Lower lobe of right lung (tissue), 2 donors: ENCODE measurements around the gene RIMS4. TPM values are rescaled to one million over a fixed set of nuclear protein-coding genes. Genes with fewer than 3 reads are reported as not detected.

Experiments
- ATAC-seq, 2 donors: fragments of 200-7000 bp; cut with Tn5 transposase; one replicate each; pipeline ENCODE4 v1.9.1; 2020 to 2022; ENCODE audit warnings: mild to moderate bottlenecking in 2 of 2, moderate library complexity in 2 of 2
- DNase-seq: peaks from one replicate; pipeline ENCODE4 v3.0.0-alpha.2; 2020
- H3K27ac ChIP-seq: fragments of 200-600 bp; one replicate; pipeline ENCODE4 v1.8.0; 2022
- H3K27me3 ChIP-seq: fragments of 200-600 bp; one replicate; pipeline ENCODE4 v1.8.0; 2022; ENCODE audit warnings: low read depth
- H3K36me3 ChIP-seq: fragments of 200-600 bp; one replicate; pipeline ENCODE4 v1.8.0; 2022; ENCODE audit warnings: mild to moderate bottlenecking
- H3K4me1 ChIP-seq: fragments of 200-600 bp; one replicate; pipeline ENCODE4 v1.8.0; 2022
- H3K4me3 ChIP-seq: fragments of 200-600 bp; one replicate; pipeline ENCODE4 v1.8.0; 2022; ENCODE audit warnings: mild to moderate bottlenecking
- H3K9me3 ChIP-seq: fragments of 200-600 bp; one replicate; pipeline ENCODE4 v1.8.0; 2022
- CTCF ChIP-seq: fragments of 200-600 bp; IDR thresholded peaks from one replicate; pipeline ENCODE4 v1.8.0; 2022; ENCODE audit warnings: antibody characterized with exemption, mild to moderate bottlenecking
- intact Hi-C: fragments of 100-400 bp; cut with DNase I; formaldehyde crosslinking; loops from one replicate; pipeline ENCODE4 v1.11.0; 2022
- total RNA-seq: library from RNA; stranded (reverse); fragmentation: NEBNext Ultra II Directional; extraction: Animal tissue kit (Norgen Biotek cat#: 25700); gene quantifications from one replicate; pipeline ENCODE4 v1.2.1, GENCODE V29; 2021
- donor health status: DM: no; HTN: yes; CAD: no; lungs with severe emphysema.

RIMS4 gene
- total RNA-seq, 1 donor from 2014 or later, result 3.5 TPM

GRCh38 chr20:44850837-44851236 lies 40.5 kb upstream of the RIMS4 start:
- Histone ChIP-seq H3K9me3 (no peaks in the 10 kb centered on the region), H3K36me3 (no peaks in the 10 kb centered on the region), H3K4me3 (no peak overlapping the region), H3K27me3 (peaks cover 7% of the 10 kb centered on the region), H3K4me1 (no peaks in the 10 kb centered on the region), H3K27ac (no peak overlapping the region)
- TF ChIP-seq CTCF, result no peak
- ATAC-seq, result no peak
- intact Hi-C loops, result no loop called here
- no peak for DNase-seq

- no peak for DNase-seq
- H3K4me1 ChIP-seq, result no peaks in the 10 kb centered on the region
- ATAC-seq, result no peak
- intact Hi-C loops, result no loop called here
- no peak for TF ChIP-seq CTCF
- H3K27ac ChIP-seq, result no peak overlapping the region
- H3K36me3 ChIP-seq, result no peaks in the 10 kb centered on the region
- no peaks in the 10 kb centered on the region for H3K9me3 ChIP-seq
- H3K4me3 ChIP-seq, result no peak overlapping the region
- peaks cover 7% of the 10 kb centered on the region for H3K27me3 ChIP-seq
Observed at GRCh38 chr20:44850272-44850671, 39.9 kb upstream of the RIMS4 start.

GRCh38 chr20:44849703-44850102 lies 39.4 kb upstream of the RIMS4 start:
- Histone ChIP-seq H3K9me3 (no peaks in the 10 kb centered on the region), H3K27me3 (peaks cover 7% of the 10 kb centered on the region), H3K27ac (no peak overlapping the region), H3K4me3 (no peak overlapping the region), H3K4me1 (no peaks in the 10 kb centered on the region), H3K36me3 (no peaks in the 10 kb centered on the region)
- TF ChIP-seq CTCF, result no peak
- intact Hi-C loops, result no loop called here
- ATAC-seq (no peak), DNase-seq (no peak)

GRCh38 chr20:44848254-44849015 lies 38.1 kb upstream of the RIMS4 start:
- no peak for TF ChIP-seq CTCF

GRCh38 chr20:44843876-44844275 lies 33.5 kb upstream of the RIMS4 start:
- intact Hi-C loops, result no loop called here

More at GRCh38 chr20:44848254-44849015, 38.1 kb upstream of the RIMS4 start:
- intact Hi-C loops, result no loop called here
- H3K36me3 ChIP-seq, result no peaks in the 10 kb centered on the region
- H3K4me1 ChIP-seq, result no peaks in the 10 kb centered on the region
- no peak overlapping the region for H3K27ac ChIP-seq
- no peak overlapping the region for H3K4me3 ChIP-seq
- peaks cover 13% of the 10 kb centered on the region for H3K27me3 ChIP-seq
- DNase-seq (no peak), ATAC-seq (no peak)
- no peaks in the 10 kb centered on the region for H3K9me3 ChIP-seq

More at GRCh38 chr20:44843876-44844275, 33.5 kb upstream of the RIMS4 start:
- no peak overlapping the region for H3K4me3 ChIP-seq
- H3K9me3 ChIP-seq, result no peaks in the 10 kb centered on the region
- no peaks in the 10 kb centered on the region for H3K36me3 ChIP-seq
- TF ChIP-seq CTCF, result no peak
- DNase-seq (no peak), ATAC-seq (no peak)
- no peaks in the 10 kb centered on the region for H3K4me1 ChIP-seq
- no peak overlapping the region for H3K27ac ChIP-seq
- peaks cover 20% of the 10 kb centered on the region for H3K27me3 ChIP-seq
